Measurements from ENCODE around the gene KRTAP10-6.
A peak's percentile ranks its signal among the peaks of the same experiment; 100 is the strongest.
"Not testable (repeated sequence)": the region's sequence is repeated elsewhere in the genome, so short reads cannot be mapped to it uniquely, and the experiment has no call there.

Gene KRTAP10-6

DNA sequence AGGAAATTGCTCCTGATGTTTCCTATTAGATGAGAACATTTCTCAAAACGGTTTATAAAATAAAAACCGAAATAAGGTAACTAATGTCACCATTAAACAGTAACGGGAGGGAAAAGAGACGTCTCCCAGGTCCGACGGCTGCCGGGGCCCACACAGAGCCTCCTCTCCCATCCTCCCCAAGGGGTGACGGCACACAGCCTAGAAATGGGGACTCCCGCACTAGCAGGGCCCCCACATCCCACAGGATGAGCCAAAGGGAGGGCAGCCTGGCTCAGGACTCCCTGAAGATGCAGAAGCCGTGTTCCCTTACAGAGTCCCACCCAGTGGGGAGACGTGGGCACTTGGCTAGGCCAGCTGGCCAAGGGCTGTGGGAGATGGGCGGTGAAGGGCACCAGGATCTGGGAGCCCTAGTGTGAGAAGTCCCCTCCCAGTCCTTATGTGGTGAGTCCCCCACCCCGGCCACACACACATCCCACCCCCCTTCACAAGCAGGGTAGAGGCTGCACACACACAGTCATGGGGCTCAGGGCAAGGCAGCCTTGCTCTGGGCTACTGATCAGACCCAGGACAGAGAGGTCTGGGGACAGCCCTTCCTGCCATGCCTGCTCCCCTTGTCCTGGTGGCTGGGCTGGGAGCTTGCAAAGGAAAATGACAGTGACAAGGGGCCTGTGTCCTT lies 37.0 kb downstream of the KRTAP10-6 start:
- no peak for DNase-seq

DNA sequence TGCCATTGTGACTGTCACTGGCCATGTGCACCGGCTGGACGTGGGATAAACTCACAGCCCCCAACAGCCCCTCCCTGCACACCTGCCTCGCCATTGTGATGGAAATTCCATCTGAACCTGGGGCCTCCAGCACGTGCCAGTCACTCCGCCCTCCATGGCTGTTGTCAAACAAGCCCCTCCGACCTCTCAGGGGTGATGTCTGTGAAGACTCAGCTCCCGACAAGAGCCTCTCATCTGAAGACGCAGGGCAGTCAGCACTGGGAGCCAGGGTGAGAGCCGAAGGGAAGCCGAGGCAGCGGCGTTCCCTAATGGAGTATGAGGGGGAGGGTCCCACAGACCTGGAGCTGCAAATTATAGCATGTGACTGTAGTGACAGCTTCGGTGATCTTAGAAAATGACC lies 39.6 kb downstream of the KRTAP10-6 start:
- peak; percentile 54 for DNase-seq

DNA sequence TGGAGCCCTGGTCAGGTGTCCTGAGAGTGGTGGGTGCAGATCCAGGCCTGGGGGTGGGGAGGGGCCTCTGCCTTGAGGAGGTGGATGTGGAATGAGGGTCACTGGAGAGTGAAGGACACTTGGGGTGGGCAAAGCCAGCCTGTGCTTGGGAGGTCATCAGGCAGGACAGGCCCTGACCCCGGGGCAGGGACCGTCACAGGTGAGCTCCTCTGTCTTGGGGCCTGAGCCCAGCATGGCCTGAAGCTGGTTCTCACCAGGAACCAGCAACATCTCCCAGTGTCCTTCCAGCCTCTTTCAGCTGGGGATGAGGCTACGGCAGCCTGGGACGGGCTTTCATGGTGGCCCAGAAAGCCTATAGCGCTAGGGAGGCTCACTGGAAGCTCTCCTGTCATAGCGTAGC lies 40.2 kb downstream of the KRTAP10-6 start:
- DNase-seq: no peak

DNA sequence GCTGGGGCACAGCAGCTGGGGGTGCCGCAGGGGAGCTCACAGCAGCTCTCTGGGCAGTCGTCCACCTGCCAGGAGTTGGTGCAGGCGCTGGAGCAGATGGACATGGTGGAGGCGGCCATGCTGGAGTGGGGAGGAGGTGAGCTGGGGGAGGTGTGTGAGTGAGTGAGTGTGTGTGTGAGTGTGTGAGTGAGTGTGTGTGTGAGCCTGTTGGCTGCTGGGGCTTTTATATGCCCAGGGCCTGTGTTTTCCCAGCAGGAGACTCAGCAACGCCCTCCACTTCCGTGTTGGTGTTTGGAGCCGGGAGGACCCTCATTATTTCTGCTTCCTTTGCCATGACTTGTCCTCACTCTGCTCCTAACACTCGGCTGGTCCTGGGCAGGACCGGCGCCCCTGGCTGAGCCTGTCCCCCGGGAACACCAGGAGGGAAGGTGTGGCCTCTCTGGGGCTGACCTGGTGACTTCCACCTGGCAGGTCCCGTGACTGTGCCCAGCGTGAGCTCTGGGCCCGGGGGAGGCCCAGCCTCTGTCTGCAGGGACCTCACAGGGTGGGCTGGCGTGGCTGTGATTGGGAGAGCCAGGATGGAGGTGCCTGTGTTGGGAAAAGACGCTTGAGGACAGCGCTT lies 40.9 kb downstream of the KRTAP10-6 start, which contains the start of gene KRTAP10-2:
KRTAP10-2 (minus strand) TSS at position 166 of the 622 bp plus-strand sequence; CDS start at position 119, 47 bp downstream.
- peak; percentile 86 for DNase-seq

DNA sequence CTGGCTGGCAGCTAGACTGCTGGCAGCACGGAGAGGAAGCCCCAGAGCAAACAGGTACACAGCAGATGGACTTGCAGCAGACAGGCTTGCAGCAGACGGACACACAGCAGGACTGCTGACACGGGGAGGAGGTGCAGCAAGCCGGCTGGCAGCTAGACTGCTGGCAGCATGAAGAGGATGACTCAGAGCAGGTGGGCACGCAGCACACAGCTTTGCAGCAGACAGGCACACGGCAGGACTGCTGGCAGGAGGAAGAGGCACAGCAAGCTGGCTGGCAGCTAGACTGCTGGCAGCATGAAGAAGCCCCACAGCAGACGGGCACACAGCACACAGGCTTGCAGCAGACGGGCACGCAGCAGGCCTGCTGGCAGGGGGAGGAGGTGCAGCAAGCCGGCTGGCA lies 41.5 kb downstream of the KRTAP10-6 start:
- peak; percentile 23 for DNase-seq

DNA sequence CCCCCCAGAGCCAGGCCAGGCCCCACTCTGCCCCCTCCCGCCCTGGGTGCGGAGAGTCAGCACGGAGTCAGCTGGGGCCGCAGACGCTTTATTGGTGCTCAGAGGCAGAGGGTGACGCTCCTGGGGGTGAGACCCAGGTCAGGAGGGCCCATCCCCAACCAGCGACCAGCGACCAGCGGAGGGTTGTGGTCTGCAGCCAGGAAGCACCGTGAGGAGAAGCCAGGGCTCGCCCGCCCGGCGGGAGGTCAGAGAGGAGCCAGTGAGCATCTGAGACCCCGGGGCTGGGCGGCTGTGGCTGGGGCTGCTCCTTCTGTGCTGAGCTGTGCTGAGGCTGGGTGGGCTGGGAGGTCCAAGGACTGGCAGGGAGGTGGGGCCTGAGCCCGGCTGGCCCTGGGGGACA lies 42.0 kb downstream of the KRTAP10-6 start:
- not testable (repeated sequence) for DNase-seq

DNA sequence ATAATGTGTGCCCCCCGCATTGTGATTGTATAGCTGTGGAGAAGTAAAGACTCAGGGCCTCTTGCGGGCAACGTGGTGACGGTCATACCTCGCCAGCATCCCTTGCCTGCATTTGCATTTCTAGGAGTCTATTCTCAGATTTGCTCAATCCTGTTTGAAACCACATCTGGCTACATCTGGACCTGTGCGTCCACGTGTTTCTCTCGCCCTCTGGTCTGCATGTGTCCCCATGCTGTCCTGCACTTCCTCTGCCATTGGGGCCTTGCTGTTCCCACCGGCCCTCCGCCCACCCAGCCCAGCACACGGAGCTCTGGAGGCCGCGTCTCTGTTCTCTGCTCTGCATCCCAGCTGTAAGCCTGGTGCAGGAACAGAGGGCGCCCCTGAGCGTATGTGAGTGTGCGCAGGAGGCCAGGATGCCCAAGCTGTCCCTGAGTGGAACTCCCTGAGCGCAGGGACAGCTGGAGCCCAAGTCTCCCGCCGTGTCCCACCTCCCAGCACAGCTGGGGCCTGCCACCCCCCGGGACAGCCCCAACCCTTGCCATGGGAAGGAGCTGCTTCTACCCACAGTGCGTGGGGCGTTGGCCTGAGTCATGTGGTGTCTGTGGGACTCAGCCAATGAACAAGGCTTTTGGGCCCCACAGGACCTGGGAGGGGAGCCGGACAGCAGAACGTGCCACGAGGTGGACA lies 42.6 kb downstream of the KRTAP10-6 start:
- no peak for DNase-seq

DNA sequence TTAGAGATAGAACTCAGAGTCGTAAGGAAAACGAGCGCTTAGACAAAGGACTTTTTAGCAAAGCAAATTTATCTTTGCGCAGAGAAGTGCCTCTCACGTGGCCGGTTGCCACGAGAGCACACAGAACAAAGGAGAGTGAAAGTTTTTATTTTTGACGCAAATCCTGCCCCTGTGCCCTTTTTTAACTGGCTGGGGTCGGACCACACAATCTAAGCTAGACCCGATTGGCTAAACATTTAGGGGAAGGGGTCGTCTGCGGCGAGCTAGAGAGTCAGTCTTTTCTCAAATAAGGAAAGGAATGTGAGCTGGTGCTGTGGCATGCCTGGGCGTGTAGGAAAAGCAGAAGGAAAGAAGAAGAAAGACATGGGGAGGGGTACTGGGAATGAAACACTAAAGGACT lies 43.4 kb downstream of the KRTAP10-6 start:
- no peak for DNase-seq

DNA sequence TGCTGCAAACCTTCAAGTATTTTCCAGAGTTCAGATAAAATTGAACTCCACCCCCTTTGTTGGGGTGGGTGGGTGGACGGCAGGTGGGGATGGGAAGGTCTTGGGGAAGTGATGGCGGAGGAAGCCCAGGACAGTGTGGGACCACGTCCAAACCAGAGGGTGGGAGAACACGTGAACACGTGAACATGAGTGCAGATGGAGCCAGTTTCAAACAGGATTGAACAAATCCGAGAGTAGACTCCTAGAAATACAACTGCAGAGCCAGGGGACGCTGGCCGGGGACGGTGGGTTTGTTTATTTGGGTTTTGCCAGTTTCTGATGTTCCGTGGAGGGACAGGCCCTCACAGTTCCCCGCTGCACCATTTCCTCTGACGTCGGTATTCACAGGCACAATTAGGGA lies 43.9 kb downstream of the KRTAP10-6 start:
- no peak for DNase-seq

DNA sequence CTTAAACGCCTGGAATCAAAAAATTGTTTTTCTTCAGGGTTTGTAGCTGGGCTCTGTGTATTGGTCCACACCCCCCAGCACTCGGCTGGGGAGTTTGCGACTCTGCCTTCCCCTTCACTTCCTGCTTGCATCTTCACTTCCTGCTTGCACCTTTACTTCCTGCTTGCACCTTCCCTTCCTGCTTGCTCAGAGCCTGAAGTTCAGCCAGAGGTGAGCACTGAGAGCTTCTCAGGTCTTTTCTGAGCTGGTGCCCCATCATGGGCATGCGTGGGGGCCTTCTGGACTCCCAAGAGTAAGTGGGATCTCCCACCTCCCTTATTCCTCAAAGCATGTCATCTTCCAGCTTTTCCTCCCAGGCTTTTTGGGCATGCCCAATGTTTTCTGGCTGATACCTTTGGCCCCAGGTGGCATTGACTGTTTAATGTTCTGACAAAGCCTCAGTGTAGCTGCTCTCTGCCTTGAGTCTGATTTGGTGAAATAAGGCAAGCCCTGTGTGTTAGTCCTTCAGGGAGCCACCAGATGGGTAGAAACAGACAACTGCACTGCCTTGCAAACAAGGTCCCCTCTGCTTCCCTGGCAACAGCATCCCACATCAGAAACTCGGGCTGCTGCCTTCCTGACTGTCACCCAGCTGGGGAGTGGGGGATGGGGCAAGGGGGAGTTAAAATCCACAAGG lies 44.5 kb downstream of the KRTAP10-6 start:
- DNase-seq: no peak

DNA sequence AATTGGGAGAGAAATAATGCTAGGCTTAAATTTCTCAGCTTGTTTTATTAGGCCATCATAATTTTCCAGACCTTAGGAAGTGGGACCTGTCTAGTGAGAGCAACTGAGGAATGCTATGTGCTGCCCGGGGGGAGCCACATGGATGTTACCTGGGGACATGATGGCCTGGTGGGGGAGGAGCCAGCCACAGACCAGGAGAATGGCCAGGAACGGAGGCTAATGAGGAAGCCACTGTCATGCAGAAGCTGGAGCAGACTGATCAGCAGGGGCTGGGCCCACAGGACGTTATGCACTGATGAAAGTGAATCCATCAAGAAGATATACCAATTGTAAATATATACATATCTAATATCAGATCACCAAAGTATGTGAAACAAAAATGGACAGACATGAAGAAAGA lies 47.7 kb downstream of the KRTAP10-6 start:
- DNase-seq: no peak

DNA sequence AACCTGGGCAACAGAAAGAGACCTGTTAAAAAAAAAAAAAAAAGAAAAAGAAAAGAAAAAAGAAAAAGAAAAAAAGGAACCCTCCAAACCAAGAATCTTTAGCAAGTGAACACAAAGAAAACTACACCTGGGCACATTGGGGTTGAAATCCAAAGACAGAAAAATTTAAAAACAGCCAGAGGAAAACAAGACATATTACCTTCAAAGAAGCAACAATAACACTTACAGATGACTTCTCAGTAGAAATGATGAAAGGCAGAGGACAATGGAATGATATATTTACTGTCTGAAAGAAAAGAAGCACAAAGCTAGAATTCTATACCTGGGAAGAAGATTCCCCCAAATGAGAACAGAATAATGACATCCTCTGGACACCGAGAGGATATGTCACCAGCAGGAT lies 49.6 kb downstream of the KRTAP10-6 start:
- no peak for DNase-seq

Data from NCI-H146 (cell line).